Activated T-cell treated with anti-CD3 and anti-CD28 coated beads, Interleukin-2, amount 50 U/mL, for 72 hours (primary cell): Measurements from ENCODE around the gene GABBR2. TPM values are rescaled to one million over a fixed set of nuclear protein-coding genes. Genes with fewer than 3 reads are reported as not detected.

ENCODE experiments used
- ATAC-seq, 2 donors: fragments of 150-1000 bp; cut with Tn5 transposase; replicated peaks in 1 of 2; 2 replicates each; pipeline ENCODE4 v1.10.0; 2021; ENCODE audit warnings: moderate library complexity in 2 of 2, mild to moderate bottlenecking in 1 of 2
- DNase-seq, 2 donors: peaks; one replicate each; pipeline ENCODE4 v3.0.0; 2021 to 2022; ENCODE audit warnings: mixed read lengths in 1 of 2
- H3K27ac Mint-ChIP-seq: one replicate; pipeline ENCODE4 v1.8.0; 2022; ENCODE audit warnings: mild to moderate bottlenecking, moderate library complexity, mixed read lengths
- H3K27me3 Mint-ChIP-seq: one replicate; pipeline ENCODE4 v1.8.0; 2022; ENCODE audit warnings: low read depth, mixed read lengths
- H3K36me3 Mint-ChIP-seq, 2 donors: one replicate each; pipeline ENCODE4 v1.8.0; 2022; ENCODE audit warnings: mixed read lengths in 2 of 2, mild to moderate bottlenecking in 1 of 2; ENCODE audit not compliant: insufficient read depth in 2 of 2
- H3K4me1 Mint-ChIP-seq: one replicate; pipeline ENCODE4 v1.8.0; 2022; ENCODE audit warnings: low read depth, mixed read lengths
- H3K4me3 Mint-ChIP-seq, 2 donors: one replicate each; pipeline ENCODE4 v1.8.0; 2022; ENCODE audit warnings: mild to moderate bottlenecking in 2 of 2, mixed read lengths in 2 of 2, moderate library complexity in 2 of 2
- H3K9me3 Mint-ChIP-seq, 2 donors: one replicate each; pipeline ENCODE4 v1.8.0; 2022; ENCODE audit warnings: mixed read lengths in 2 of 2
- total RNA-seq, 2 donors: library from RNA; stranded (reverse); gene quantifications; one replicate each; pipeline ENCODE4 v1.2.3, GENCODE V29; 2022

Gene GABBR2
- total RNA-seq, 2 donors from 2014 or later = not detected

DNA sequence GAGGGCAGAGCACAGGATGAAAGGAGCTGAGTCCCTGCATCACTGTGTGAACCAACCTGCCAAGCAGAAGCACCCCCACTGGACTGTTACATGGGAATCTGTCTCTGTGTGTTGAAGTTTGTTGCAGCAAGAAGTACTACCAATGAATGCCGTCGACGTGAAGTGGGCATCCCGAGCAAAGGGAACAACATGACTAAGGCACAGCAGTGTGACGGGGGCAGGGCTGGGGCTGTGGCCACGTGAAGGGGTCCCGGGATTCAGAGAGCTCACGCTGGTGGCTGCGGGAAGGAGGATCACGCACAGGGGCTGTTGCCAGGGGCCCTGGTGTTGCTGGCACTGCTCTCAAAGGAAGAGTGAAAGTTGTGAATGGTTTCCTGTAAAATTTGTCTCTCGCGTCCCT, 27.5 kb upstream of the GABBR2 start:
- peaks cover 7 to 9% of the 10 kb centered on the region in 2 donors for H3K36me3 Mint-ChIP-seq
- no peaks in the 10 kb centered on the region for H3K27me3 Mint-ChIP-seq
- H3K9me3 Mint-ChIP-seq = peaks cover 0 to 7% of the 10 kb centered on the region in 2 donors
- no peak overlapping the region for H3K27ac Mint-ChIP-seq
- H3K4me1 Mint-ChIP-seq = no peaks in the 10 kb centered on the region
- DNase-seq = no peak
- no peak for ATAC-seq
- H3K4me3 Mint-ChIP-seq = no peak overlapping the region

DNA sequence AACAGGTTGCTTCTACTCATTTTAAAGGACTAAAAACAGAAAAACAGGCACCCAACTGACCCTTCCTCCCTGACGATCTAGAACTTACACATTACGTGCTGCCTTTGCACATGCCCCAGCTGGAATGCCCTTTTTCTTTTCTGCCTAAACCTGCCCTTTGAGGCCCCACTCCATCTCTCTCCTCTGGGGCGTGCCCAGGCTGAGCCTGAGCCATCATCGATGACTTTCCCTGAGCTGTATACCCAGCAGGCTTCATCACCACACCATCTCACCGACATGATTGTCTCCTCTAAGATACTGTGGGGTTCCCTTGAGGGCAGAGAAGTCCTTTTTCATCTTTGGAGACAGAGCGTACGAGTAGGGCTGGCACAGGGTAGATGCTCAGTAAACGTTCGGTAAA, 24.1 kb upstream of the GABBR2 start:
- Mint-ChIP-seq H3K36me3 (peaks cover 0 to 6% of the 10 kb centered on the region in 2 donors), H3K9me3 (no peaks in the 10 kb centered on the region)

DNA sequence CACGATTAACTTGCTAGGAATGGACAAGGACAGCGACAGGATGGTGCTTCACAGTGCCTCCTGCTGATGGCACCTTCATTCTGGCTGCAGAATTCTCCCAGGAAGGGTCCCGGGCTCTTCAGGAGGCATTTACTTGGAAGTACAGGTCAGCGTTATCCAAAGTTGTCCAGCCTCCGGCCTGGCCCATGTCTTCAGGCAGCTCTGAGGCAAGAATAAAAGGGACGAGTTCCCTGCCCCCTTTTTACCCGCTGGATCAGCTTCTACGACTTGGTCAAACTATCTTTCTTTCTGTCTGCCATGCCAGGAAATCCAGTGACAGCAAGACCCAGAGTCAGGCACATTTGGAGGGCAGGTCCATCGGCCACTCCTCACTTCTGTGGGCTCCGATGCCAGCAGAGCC, 23.4 kb upstream of the GABBR2 start:
- Mint-ChIP-seq H3K27ac (no peak overlapping the region), H3K4me3 (no peak overlapping the region), H3K9me3 (no peaks in the 10 kb centered on the region), H3K4me1 (no peaks in the 10 kb centered on the region), H3K36me3 (peaks cover 0 to 3% of the 10 kb centered on the region in 2 donors), H3K27me3 (peaks cover 7% of the 10 kb centered on the region)
- DNase-seq (no peak), ATAC-seq (no peak)

More for the DNA sequence above, 24.1 kb upstream of the GABBR2 start:
- Mint-ChIP-seq H3K27me3 (peaks cover 6% of the 10 kb centered on the region), H3K27ac (no peak overlapping the region), H3K4me3 (no peak overlapping the region), H3K4me1 (no peaks in the 10 kb centered on the region)
- DNase-seq = no peak
- ATAC-seq = no peak

DNA sequence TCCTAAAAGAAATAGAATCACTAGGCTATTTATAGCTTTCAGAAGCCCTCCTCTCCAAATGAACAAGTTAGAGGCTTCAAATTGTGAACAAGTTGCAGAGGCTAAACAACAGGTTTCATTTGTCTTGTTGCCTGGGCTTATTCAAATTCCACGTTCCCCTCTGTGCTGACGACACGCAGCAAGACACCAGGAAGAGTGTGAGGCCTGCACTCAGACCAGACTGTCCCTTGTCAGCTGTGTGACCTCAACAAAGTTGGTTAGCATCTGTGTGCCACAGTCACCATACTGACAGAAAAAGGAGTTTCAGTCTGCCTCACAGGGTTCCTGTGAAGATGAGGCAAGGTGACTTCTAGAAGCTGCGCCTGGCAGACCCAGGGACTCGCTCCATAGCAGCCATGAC, 22.1 kb upstream of the GABBR2 start:
- Mint-ChIP-seq H3K27ac (no peak overlapping the region), H3K4me3 (no peak overlapping the region), H3K27me3 (peaks cover 15% of the 10 kb centered on the region), H3K4me1 (no peaks in the 10 kb centered on the region), H3K9me3 (no peaks in the 10 kb centered on the region), H3K36me3 (no peaks in the 10 kb centered on the region)
- DNase-seq (no peak), ATAC-seq (peak in 1 of 2 donors; percentile 57)

DNA sequence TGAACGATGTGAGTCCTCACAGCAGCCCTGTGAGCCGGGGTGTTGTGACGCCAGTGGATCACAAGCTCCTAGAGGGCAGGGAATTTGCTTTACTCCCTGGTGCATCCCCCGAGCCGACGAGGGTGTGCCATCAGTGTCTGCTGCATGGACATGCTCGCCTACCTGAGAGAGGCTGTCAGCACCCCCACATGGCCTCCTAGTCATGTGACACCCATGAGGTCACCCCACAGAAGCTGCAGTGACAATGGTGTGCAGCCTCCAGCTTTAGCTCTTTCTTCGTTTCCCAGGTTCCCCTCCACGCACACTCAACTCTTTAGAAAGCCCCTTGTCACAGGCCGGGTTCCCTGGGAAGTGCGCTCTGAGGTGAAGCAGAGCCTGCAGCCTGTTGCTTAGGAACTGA, 19.8 kb upstream of the GABBR2 start:
- ATAC-seq (no peak), DNase-seq (no peak)
- Mint-ChIP-seq H3K4me1 (no peaks in the 10 kb centered on the region), H3K4me3 (no peak overlapping the region), H3K27ac (no peak overlapping the region), H3K36me3 (peaks cover 2% of the 10 kb centered on the region in 2 donors), H3K9me3 (peaks cover 2% of the 10 kb centered on the region in 2 donors), H3K27me3 (peaks cover 26% of the 10 kb centered on the region)

DNA sequence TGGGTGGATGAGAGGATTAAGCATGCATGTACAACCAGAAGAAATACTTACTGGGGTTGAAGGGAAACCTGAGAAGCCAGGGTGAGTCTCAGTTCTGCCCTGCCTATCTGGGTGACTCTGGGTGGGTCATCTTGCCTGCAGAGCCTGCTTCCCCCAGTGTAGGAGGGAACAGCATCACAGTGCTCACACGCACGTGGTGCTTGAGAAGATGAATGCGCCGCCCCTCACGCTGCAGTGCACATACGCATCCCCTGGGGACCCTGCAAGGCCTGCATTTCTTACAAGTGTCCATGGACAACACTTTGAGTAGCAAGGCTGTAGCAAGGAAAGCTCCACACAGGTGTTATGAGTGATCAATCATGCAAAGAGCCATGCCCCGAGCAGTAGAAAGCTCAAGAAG, 18.7 kb upstream of the GABBR2 start:
- peaks cover 2% of the 10 kb centered on the region in 2 donors for H3K36me3 Mint-ChIP-seq
- peaks cover 2% of the 10 kb centered on the region in 2 donors for H3K9me3 Mint-ChIP-seq
- no peaks in the 10 kb centered on the region for H3K4me1 Mint-ChIP-seq
- no peak overlapping the region for H3K27ac Mint-ChIP-seq
- peaks cover 37% of the 10 kb centered on the region for H3K27me3 Mint-ChIP-seq
- DNase-seq = no peak
- H3K4me3 Mint-ChIP-seq = no peak overlapping the region
- ATAC-seq = no peak

DNA sequence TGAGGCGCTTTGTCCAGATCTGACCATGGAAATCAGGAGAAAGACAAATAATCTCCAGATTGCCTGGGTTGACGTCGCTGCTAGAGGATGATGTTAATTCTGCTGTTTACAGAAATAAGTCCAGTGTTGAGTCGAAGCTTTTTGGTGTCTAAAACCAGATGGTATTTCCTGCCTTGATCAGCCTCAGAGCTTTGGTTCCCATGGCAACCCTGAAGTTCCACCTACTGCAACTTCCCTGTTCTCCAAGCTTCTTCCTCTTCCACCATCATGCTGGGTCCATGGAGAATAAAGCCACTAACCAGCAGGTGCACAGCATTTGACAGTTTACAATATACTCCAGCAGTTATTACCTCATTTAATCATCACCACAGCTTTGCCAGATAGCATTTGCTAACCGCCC, 18.0 kb upstream of the GABBR2 start:
- H3K36me3 Mint-ChIP-seq = peaks cover 2% of the 10 kb centered on the region in 2 donors
- H3K27ac Mint-ChIP-seq = no peak overlapping the region
- no peaks in the 10 kb centered on the region for H3K4me1 Mint-ChIP-seq
- H3K9me3 Mint-ChIP-seq = peaks cover 2% of the 10 kb centered on the region in 2 donors
- no peak overlapping the region for H3K4me3 Mint-ChIP-seq
- DNase-seq (no peak), ATAC-seq (no peak)
- peaks cover 43% of the 10 kb centered on the region for H3K27me3 Mint-ChIP-seq

DNA sequence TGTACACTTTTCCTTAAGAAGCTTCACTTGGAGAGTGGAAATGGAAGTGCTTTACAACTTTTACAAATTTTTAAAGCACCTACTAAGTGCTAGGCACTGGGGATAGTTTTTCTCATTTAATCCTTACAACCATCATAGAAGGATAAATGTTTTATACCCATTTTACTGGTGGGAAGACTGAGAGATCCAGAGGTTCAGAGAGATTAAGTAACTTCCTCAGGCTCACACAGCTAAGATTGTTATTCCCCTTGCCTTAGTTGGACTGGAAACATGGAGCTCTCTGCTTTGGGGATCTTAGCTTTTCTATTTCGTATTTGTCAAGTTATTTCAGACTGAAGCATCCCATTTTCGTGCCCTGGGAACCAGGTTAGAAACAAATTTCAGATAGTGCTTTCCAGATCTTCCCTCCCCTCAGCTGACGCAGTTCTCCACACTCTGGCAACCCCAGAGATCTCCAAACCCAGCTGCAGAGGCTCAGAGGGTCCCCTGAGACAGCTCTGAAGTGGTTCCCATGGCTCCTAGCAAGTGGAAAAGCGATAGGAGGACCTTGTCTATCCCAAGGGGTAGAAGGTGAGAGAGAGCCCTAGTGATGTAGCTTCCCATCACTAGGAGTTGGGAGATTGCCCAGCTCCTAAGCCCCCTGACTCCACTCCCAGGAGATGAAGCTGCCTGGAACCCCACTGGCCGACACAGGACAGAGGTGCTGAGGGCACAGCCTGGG, 16.2 kb upstream of the GABBR2 start:
- no peaks in the 10 kb centered on the region for H3K4me1 Mint-ChIP-seq
- H3K9me3 Mint-ChIP-seq = peaks cover 2% of the 10 kb centered on the region in 2 donors
- H3K27ac Mint-ChIP-seq = no peak overlapping the region
- no peak overlapping the region for H3K4me3 Mint-ChIP-seq
- no peak for DNase-seq
- H3K27me3 Mint-ChIP-seq = peaks cover 48% of the 10 kb centered on the region
- peaks cover 2% of the 10 kb centered on the region in 2 donors for H3K36me3 Mint-ChIP-seq
- no peak for ATAC-seq

DNA sequence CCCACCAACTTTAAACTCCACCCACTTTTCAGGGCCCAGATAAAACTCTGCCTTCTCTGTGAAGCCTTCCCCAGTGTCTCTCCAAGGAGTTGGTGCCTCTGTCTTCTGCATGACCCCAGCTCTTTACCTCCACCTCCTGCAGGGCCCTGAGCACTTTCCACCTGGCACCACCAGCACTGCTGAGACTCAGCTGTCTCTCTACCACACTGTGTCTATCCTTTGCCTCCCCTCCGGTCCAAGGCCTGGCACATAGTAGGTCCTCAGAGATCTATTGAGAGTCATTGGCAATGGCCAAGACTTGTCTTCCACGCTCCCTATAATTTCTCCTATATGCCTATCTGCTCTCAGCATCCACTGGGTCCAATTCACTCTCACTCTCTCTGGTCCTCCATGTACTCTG, 12.9 kb upstream of the GABBR2 start:
- Mint-ChIP-seq H3K36me3 (peaks cover 2% of the 10 kb centered on the region in 2 donors), H3K27ac (no peak overlapping the region), H3K27me3 (peaks cover 43% of the 10 kb centered on the region), H3K4me1 (no peaks in the 10 kb centered on the region), H3K4me3 (no peak overlapping the region), H3K9me3 (peaks cover 2% of the 10 kb centered on the region in 2 donors)
- no peak for DNase-seq
- no peak for ATAC-seq

DNA sequence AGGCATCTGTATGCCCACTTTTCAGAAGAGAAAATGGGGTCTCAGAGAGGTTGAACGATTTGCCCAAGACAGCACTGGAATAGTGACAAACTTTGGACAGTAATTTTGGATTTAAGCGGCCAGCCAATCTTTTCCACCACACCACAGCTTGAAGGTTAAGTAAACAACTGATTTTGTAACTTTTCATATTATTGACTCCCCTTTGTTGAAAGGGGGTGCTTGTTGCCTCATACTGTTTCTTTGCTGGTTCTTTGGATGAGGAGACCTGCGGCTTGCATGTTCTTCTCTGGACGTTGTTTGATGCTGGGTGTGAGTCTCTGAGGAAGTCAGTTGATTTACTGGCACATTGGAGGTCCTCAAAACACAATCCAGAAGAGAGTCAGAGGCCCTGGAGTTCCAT, 11.7 kb upstream of the GABBR2 start:
- Mint-ChIP-seq H3K27me3 (peaks cover 50% of the 10 kb centered on the region), H3K27ac (no peak overlapping the region), H3K4me3 (no peak overlapping the region), H3K36me3 (peaks cover 2% of the 10 kb centered on the region in 2 donors), H3K4me1 (no peaks in the 10 kb centered on the region), H3K9me3 (peaks cover 2% of the 10 kb centered on the region in 2 donors)
- ATAC-seq = no peak
- DNase-seq = no peak

DNA sequence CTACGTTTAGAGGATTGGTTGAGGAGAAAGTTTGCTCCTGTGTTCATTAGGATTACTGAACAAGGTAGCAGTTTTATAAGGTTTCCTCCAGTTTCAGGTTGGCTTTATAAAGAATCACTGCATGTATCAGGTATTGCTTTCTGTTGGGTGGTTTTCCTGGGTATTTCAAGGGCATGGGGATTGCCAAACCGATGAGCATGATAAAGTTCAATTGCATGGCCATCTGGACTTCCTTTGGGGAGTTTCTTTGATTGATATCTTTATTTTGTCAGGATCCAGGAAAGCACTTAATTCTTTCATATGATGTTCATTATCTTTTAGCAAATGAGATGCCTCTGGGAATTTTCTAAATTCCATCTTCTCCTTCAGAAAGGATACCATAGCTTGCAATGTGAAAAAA, 10.3 kb upstream of the GABBR2 start:
- no peak for ATAC-seq

DNA sequence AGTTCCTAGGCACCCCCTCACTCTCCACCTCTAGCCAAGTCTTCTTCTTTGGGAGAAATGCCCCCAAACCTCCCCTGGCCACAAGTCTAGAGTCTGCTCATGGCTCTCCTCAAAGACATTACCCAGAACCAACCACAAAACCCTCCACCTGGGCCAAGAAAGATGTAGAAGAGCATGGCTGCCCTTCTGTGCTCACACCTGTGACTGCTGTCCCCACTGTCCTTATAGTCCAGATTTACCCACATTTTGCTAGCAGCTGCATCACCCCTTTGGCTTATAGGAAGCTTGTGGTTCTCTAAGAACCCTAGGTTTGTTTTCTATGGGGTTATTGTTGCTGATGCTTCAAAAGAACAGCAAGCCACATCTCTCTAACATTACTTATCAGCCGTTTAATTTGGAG, 6.1 kb upstream of the GABBR2 start:
- H3K4me3 Mint-ChIP-seq = no peak overlapping the region
- H3K27me3 Mint-ChIP-seq = peaks cover 43% of the 10 kb centered on the region
- ATAC-seq (no peak), DNase-seq (no peak)
- no peak overlapping the region for H3K27ac Mint-ChIP-seq
- H3K36me3 Mint-ChIP-seq = no peaks in the 10 kb centered on the region
- H3K9me3 Mint-ChIP-seq = no peaks in the 10 kb centered on the region
- no peaks in the 10 kb centered on the region for H3K4me1 Mint-ChIP-seq

More for the DNA sequence above, 10.3 kb upstream of the GABBR2 start:
- no peaks in the 10 kb centered on the region for H3K4me1 Mint-ChIP-seq
- no peaks in the 10 kb centered on the region for H3K36me3 Mint-ChIP-seq
- no peaks in the 10 kb centered on the region for H3K9me3 Mint-ChIP-seq
- H3K27ac Mint-ChIP-seq = no peak overlapping the region
- H3K27me3 Mint-ChIP-seq = peaks cover 50% of the 10 kb centered on the region
- no peak overlapping the region for H3K4me3 Mint-ChIP-seq
- DNase-seq = no peak

DNA sequence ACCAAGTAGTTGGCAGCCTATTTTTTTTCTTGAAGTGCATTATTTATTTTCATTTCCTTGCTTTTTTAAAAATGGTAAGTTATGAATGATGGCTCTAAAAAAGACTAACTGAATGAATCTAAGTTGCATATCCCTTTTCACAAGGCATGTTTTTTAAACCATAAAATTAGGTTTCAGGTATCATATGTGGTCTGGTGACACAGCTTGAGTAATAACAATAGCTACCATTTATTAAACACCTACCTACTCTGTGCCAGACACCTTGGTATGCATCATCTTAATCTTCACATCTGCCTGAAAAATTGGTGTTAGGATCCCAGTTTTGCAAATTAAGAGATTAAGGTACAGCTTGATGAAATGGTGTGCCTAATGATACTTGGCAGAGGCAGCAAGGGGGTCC, 4.3 kb upstream of the GABBR2 start:
- peaks cover 48% of the 10 kb centered on the region for H3K27me3 Mint-ChIP-seq
- H3K27ac Mint-ChIP-seq = no peak overlapping the region
- no peaks in the 10 kb centered on the region for H3K4me1 Mint-ChIP-seq

More for the DNA sequence above, 4.3 kb upstream of the GABBR2 start:
- ATAC-seq (no peak), DNase-seq (no peak)
- Mint-ChIP-seq H3K9me3 (no peaks in the 10 kb centered on the region), H3K36me3 (no peaks in the 10 kb centered on the region), H3K4me3 (no peak overlapping the region)
